KOPT-K1 (cell line): ENCODE data around the gene CENPQ.
"Not testable (repeated sequence)": the region's sequence is repeated elsewhere in the genome, so short reads cannot be mapped to it uniquely, and the experiment has no call there.

Experiments
- H3K27ac ChIP-seq: fragments of 200-600 bp; sonication (generic); 2 replicates; pipeline ENCODE4 v1.5.1; 2016; ENCODE audit warnings: antibody characterized with exemption, mild to moderate bottlenecking, low read depth, low read length; ENCODE audit not compliant: poor library complexity, severe bottlenecking
- H3K36me3 ChIP-seq: fragments of 200-600 bp; sonication (generic); 2 replicates; pipeline ENCODE4 v1.5.1; 2017; ENCODE audit warnings: antibody characterized with exemption, mild to moderate bottlenecking, low read length, moderate library complexity; ENCODE audit not compliant: insufficient read depth
- H3K9me3 ChIP-seq: fragments of 200-600 bp; sonication (generic); 2 replicates; pipeline ENCODE4 v1.5.1; 2017; ENCODE audit warnings: antibody characterized with exemption, low read length, mild to moderate bottlenecking; ENCODE audit not compliant: insufficient read depth, poor library complexity, severe bottlenecking

CENPQ gene

DNA sequence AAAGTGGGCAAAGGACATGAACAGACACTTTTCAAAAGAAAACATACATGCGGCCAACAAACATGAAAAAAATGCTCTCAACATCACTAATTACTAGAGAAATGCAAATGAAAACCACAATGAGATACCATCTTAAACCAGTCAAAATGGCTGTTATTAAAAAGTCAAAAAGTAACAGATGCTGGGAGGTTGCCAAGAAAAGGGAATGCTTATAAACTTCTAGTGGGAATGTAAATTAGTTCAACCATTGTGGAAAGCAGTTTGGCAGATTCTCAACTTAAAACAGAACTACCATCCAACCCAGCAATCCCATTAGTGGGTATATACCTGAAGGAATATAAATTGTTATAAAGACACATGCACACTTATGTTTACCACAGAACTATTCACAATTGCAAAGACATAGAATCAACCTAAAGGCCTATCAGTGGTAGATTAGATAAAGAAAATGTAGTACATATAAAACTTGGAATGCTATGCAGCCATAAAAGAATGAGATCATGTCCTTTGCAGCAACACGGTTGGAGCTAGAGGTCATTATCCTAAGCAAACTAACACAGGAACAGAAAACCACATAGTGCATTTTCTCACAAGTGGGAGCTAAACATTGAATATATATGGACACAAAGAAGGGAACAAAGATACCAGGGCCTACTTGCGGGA lies 16.3 kb downstream of the CENPQ start:
- peaks cover 30% of the 10 kb centered on the region for H3K36me3 ChIP-seq
- H3K27ac ChIP-seq = no peak overlapping the region
- no peaks in the 10 kb centered on the region for H3K9me3 ChIP-seq

- H3K36me3 ChIP-seq = peaks cover 45% of the 10 kb centered on the region
- H3K27ac ChIP-seq = not testable (repeated sequence)
These were observed 18.7 kb downstream of the CENPQ start for GRCh38 chr6:49481846-49482245.

GRCh38 chr6:49483380-49483779 lies 20.2 kb downstream of the CENPQ start:
- not testable (repeated sequence) for H3K27ac ChIP-seq
- H3K36me3 ChIP-seq = peaks cover 52% of the 10 kb centered on the region

More at GRCh38 chr6:49481846-49482245, 18.7 kb downstream of the CENPQ start:
- H3K9me3 ChIP-seq = not testable (repeated sequence)

DNA sequence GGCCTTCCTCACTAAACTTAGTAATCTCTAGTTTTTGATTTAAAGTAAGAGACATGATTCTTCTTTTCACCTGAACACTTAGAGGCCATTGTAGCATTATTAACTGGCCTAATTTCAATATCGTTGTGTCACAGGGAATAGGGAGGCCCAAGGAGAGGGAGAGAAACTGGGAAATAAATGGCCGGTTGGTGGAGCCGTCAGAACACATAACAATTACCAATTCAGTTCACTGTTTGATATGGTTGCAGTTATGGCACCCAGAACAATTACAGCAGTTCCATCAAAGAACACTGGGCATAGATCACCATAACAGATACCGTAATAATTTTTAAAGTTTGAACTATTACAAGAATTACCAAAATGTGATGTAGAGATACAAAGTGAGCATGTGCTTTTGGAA lies 27.5 kb downstream of the CENPQ start:
- H3K36me3 ChIP-seq = peaks cover 82% of the 10 kb centered on the region
- no peaks in the 10 kb centered on the region for H3K9me3 ChIP-seq
- H3K27ac ChIP-seq = no peak overlapping the region

More at GRCh38 chr6:49483380-49483779, 20.2 kb downstream of the CENPQ start:
- H3K9me3 ChIP-seq = not testable (repeated sequence)

DNA sequence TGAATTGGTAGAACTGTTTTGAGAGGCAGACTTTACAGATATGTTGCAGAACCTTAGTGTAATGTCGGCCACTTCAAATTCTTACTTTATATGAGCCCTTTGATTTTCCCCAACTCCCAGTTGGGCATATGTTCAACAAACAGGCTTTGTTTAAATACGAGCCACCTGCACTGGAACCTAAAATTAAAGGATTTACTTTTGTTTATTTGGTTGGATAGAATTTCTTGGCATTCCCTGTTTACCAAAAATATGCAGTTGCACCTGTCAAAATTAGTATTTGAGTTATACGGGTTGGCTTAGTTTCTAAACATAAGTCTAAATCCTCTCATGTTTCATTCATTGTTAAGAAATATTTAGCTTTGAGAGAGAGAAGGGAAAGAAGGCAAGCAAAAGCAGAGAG lies 34.1 kb downstream of the CENPQ start:
- Histone ChIP-seq H3K36me3 (peaks cover 25% of the 10 kb centered on the region), H3K9me3 (no peaks in the 10 kb centered on the region), H3K27ac (no peak overlapping the region)

GRCh38 chr6:49499126-49499525 lies 36.0 kb downstream of the CENPQ start:
- Histone ChIP-seq H3K27ac (no peak overlapping the region), H3K9me3 (no peaks in the 10 kb centered on the region), H3K36me3 (peaks cover 9% of the 10 kb centered on the region)

- Histone ChIP-seq H3K27ac (no peak within 1 kb of the TSS), H3K9me3 (no peaks in the 10 kb centered on the region), H3K36me3 (peaks cover 4% of the 10 kb centered on the region; the same call in 1 of the 2 replicates)
These were observed 36.5 kb downstream of the CENPQ start, which contains the start of gene GLYATL3 for GRCh38 chr6:49499623-49500022. Gene GLYATL3 (plus strand): TSS chr6:49499923. CDS start chr6:49511991, 12,068 bp downstream.

- H3K9me3 ChIP-seq = no peaks in the 10 kb centered on the region
- H3K27ac ChIP-seq = no peak overlapping the region
- no peaks in the 10 kb centered on the region for H3K36me3 ChIP-seq
These were observed 41.5 kb downstream of the CENPQ start for GRCh38 chr6:49504666-49505065.

DNA sequence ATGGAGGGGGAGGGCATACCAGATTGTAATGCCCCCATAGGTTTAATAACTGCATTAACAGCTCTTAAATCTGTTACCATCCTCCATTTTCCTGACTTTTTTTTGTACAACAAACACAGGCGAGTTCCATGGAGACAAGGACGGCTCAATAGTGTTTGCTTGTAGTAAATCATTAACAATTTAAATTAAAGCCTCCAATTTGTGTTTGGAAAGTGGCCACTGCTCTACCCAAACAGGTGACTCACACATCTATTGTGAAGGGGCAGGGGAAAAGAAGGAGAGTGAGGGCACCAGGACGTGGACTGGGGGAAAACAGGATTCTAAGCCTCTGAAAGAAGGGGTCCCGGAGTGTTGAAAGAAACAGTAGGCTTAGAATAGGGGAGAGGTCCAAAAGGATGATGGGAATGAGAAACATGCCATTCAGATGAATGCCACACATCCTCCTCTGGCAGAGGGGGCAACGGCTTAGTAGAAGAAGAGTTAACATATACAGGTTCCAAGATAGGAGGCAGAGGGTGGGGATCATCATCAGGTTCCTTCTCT lies 43.5 kb downstream of the CENPQ start:
- Histone ChIP-seq H3K36me3 (no peaks in the 10 kb centered on the region), H3K27ac (no peak overlapping the region), H3K9me3 (no peaks in the 10 kb centered on the region)

- H3K36me3 ChIP-seq = no peaks in the 10 kb centered on the region
- no peak overlapping the region for H3K27ac ChIP-seq
- no peaks in the 10 kb centered on the region for H3K9me3 ChIP-seq
These were observed 46.2 kb downstream of the CENPQ start for GRCh38 chr6:49509342-49509741.

DNA sequence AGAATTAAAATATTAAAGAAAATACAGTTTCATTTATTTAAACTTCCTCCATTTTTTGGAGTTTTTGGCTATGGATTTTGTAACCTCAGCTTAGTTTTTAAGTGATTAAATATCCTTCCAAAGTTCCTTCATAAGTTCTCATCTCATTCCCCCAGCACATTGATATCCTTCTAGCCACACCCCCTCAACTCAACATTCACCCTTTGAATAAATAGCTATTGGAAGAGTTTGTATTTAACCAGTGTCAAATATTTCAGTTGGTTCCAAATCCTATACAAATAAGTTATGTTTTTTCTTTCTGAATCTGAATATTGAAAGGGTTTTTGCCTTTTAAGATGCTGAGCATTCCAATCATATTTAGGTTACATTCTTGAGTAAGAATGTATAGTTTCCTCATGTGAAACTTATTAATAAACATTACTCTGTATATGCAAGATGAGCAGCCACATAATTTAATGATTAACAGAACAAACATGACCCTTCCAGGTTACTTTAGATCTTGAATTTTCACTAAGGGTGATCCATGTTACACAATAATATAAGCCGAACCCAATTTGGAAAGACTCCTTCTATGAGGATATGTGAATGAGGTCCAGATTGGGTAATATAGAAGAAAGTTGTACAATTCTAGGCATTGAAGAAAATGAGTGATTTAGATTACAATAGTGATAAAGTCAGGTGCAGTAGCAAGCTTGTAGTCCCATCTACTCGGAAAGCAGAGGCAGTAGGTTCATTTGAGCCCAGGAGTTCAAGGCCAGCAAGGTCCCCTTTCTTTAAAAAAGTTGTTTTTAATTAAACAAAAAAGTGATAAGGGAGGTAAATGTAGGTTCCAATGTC lies 50.2 kb downstream of the CENPQ start:
- Histone ChIP-seq H3K27ac (no peak overlapping the region), H3K9me3 (no peaks in the 10 kb centered on the region), H3K36me3 (no peaks in the 10 kb centered on the region)

GRCh38 chr6:49514571-49515484 lies 51.7 kb downstream of the CENPQ start:
- Histone ChIP-seq H3K27ac (no peak overlapping the region), H3K36me3 (no peaks in the 10 kb centered on the region), H3K9me3 (no peaks in the 10 kb centered on the region)

GRCh38 chr6:49515485-49516146 lies 52.4 kb downstream of the CENPQ start:
- no peak overlapping the region for H3K27ac ChIP-seq
- no peaks in the 10 kb centered on the region for H3K9me3 ChIP-seq
- H3K36me3 ChIP-seq = no peaks in the 10 kb centered on the region

- H3K27ac ChIP-seq = no peak overlapping the region
- H3K9me3 ChIP-seq = no peaks in the 10 kb centered on the region
- no peaks in the 10 kb centered on the region for H3K36me3 ChIP-seq
These were observed 53.0 kb downstream of the CENPQ start for GRCh38 chr6:49516147-49516505.
